H9 (cell line): ENCODE measurements around the gene DSG4. TPM values are rescaled to one million over a fixed set of nuclear protein-coding genes. Genes with fewer than 3 reads are reported as not detected.

Experiments used
- DNase-seq: peaks from one replicate; pipeline ENCODE4 v3.0.0-alpha.2; 2017
- H2AFZ ChIP-seq: one replicate; pipeline ENCODE4 v1.6.1; 2013; ENCODE audit warnings: mild to moderate bottlenecking, low read length, control low read depth, moderate library complexity
- H2AK5ac ChIP-seq: 2 replicates; pipeline ENCODE4 v1.6.1; 2013; ENCODE audit warnings: low read length, control low read depth, mixed read lengths; ENCODE audit not compliant: insufficient read length
- H2BK120ac ChIP-seq: one replicate; pipeline ENCODE4 v1.6.1; 2013; ENCODE audit warnings: low read depth, mild to moderate bottlenecking, low read length, control low read depth, inconsistent platforms; ENCODE audit not compliant: poor library complexity, severe bottlenecking
- H2BK12ac ChIP-seq: 2 replicates; pipeline ENCODE4 v1.6.1; 2013; ENCODE audit warnings: low read length, control low read depth, mixed read lengths, low read depth; ENCODE audit not compliant: insufficient read length
- H2BK15ac ChIP-seq: 2 replicates; pipeline ENCODE4 v1.6.1; 2013; ENCODE audit warnings: low read depth, low read length, control low read depth
- H2BK20ac ChIP-seq: one replicate; pipeline ENCODE4 v1.6.1; 2013; ENCODE audit warnings: low read depth, mild to moderate bottlenecking, low read length, control low read depth, inconsistent platforms; ENCODE audit not compliant: poor library complexity, severe bottlenecking
- H2BK5ac ChIP-seq: 2 replicates; pipeline ENCODE4 v1.6.1; 2013; ENCODE audit warnings: low read length, control low read depth, mixed read lengths; ENCODE audit not compliant: insufficient read length
- H3K14ac ChIP-seq: 2 replicates; pipeline ENCODE4 v1.6.1; 2013; ENCODE audit warnings: low read length, control low read depth; ENCODE audit not compliant: insufficient read depth
- H3K18ac ChIP-seq: 2 replicates; pipeline ENCODE4 v1.6.1; 2013; ENCODE audit warnings: low read depth, mild to moderate bottlenecking, mixed read lengths, low read length, control low read depth; ENCODE audit not compliant: insufficient read length
- H3K23ac ChIP-seq: 2 replicates; pipeline ENCODE4 v1.6.1; 2013; ENCODE audit warnings: low read length, control low read depth, mixed read lengths, low read depth; ENCODE audit not compliant: insufficient read length
- H3K23me2 ChIP-seq: 2 replicates; pipeline ENCODE4 v1.6.1; 2013; ENCODE audit warnings: low read depth, mild to moderate bottlenecking, mixed read lengths, low read length, control low read depth; ENCODE audit not compliant: insufficient read length, poor library complexity, severe bottlenecking
- H3K27ac ChIP-seq: 2 replicates; pipeline ENCODE4 v1.5.1; 2013; ENCODE audit warnings: low read length, control low read depth, mixed read lengths, low read depth; ENCODE audit not compliant: insufficient read length
- H3K27me3 ChIP-seq: 2 replicates; pipeline ENCODE4 v1.6.1; 2013; ENCODE audit warnings: low read length, control low read depth, inconsistent platforms; ENCODE audit not compliant: insufficient read depth
- H3K4ac ChIP-seq: 2 replicates; pipeline ENCODE4 v1.6.1; 2013; ENCODE audit warnings: low read depth, mild to moderate bottlenecking, control low read depth, inconsistent platforms, low read length, moderate library complexity
- H3K4me1 ChIP-seq: 2 replicates; pipeline ENCODE4 v1.6.1; 2013; ENCODE audit warnings: low read length, control low read depth, inconsistent platforms; ENCODE audit not compliant: insufficient read depth
- H3K4me2 ChIP-seq: 2 replicates; pipeline ENCODE4 v1.6.1; 2013; ENCODE audit warnings: low read length, control low read depth, mixed read lengths; ENCODE audit not compliant: insufficient read length, insufficient read depth
- H3K56ac ChIP-seq: 2 replicates; pipeline ENCODE4 v1.6.1; 2013; ENCODE audit warnings: low read depth, mild to moderate bottlenecking, mixed read lengths, low read length, control low read depth; ENCODE audit not compliant: insufficient read length
- H3K79me1 ChIP-seq: 2 replicates; pipeline ENCODE4 v1.6.1; 2013; ENCODE audit warnings: low read depth, mild to moderate bottlenecking, moderate library complexity, low read length, control low read depth, inconsistent platforms; ENCODE audit not compliant: insufficient read depth, poor library complexity, severe bottlenecking
- H3K79me2 ChIP-seq: 2 replicates; pipeline ENCODE4 v1.6.1; 2013; ENCODE audit warnings: low read length, control low read depth, inconsistent platforms; ENCODE audit not compliant: insufficient read depth
- H3K9ac ChIP-seq: 2 replicates; pipeline ENCODE4 v1.6.1; 2013; ENCODE audit warnings: low read length, control low read depth, mixed read lengths; ENCODE audit not compliant: insufficient read length; ENCODE audit errors: extremely low read depth
- H3K9me3 ChIP-seq: one replicate; pipeline ENCODE4 v1.6.1; 2013; ENCODE audit warnings: low read depth, low read length, inconsistent platforms; ENCODE audit not compliant: control insufficient read depth
- H3T11ph ChIP-seq: one replicate; pipeline ENCODE4 v1.6.1; 2013; ENCODE audit warnings: mild to moderate bottlenecking, low read length, control low read depth, inconsistent platforms
- H4K20me1 ChIP-seq: one replicate; pipeline ENCODE4 v1.6.1; 2013; ENCODE audit not compliant: control insufficient read depth, insufficient read length, insufficient read depth
- H4K5ac ChIP-seq: 2 replicates; pipeline ENCODE4 v1.6.1; 2013; ENCODE audit warnings: low read depth, mild to moderate bottlenecking, mixed read lengths, low read length, control low read depth; ENCODE audit not compliant: insufficient read length
- H4K8ac ChIP-seq: replicated peaks from 2 replicates; pipeline ENCODE4 v1.6.1; 2013; ENCODE audit warnings: low read length, control low read depth, mixed read lengths, low read depth; ENCODE audit not compliant: insufficient read length
- H4K91ac ChIP-seq: 2 replicates; pipeline ENCODE4 v1.6.1; 2013; ENCODE audit warnings: low read depth, mild to moderate bottlenecking, moderate library complexity, mixed read lengths, low read length, control low read depth; ENCODE audit not compliant: insufficient read length
- H3K27ac Mint-ChIP-seq, 3 experiments: 2 replicates in 2 of 3; 3 replicates in 1 of 3; pipeline ENCODE4 v1.8.0; 2020 to 2021; ENCODE audit warnings: mixed read lengths in 3 of 3, mild to moderate bottlenecking in 1 of 3, moderate library complexity in 1 of 3
- H3K27me3 Mint-ChIP-seq: 2 replicates; pipeline ENCODE4 v1.8.0; 2021; ENCODE audit warnings: low read depth, mild to moderate bottlenecking, moderate library complexity, mixed read lengths
- H3K36me3 Mint-ChIP-seq, 3 experiments: 2 replicates in 2 of 3; 3 replicates in 1 of 3; pipeline ENCODE4 v1.8.0; 2020 to 2021; ENCODE audit warnings: low read depth in 3 of 3, mixed read lengths in 3 of 3; ENCODE audit not compliant: insufficient read depth in 1 of 3
- H3K4me1 Mint-ChIP-seq, 2 experiments: 2 replicates each; pipeline ENCODE4 v1.8.0; 2020; ENCODE audit warnings: mixed read lengths in 2 of 2
- H3K4me3 Mint-ChIP-seq, 2 experiments: 2 replicates in 1 of 2; 3 replicates in 1 of 2; pipeline ENCODE4 v1.8.0; 2020 to 2021; ENCODE audit warnings: mild to moderate bottlenecking in 2 of 2, mixed read lengths in 2 of 2, moderate library complexity in 1 of 2
- H3K9me3 Mint-ChIP-seq, 2 experiments: 2 replicates in 1 of 2; 3 replicates in 1 of 2; pipeline ENCODE4 v1.8.0; 2020; ENCODE audit warnings: mild to moderate bottlenecking in 2 of 2, mixed read lengths in 2 of 2, moderate library complexity in 1 of 2
- CTCF ChIP-seq: fragments of 200-600 bp; sonication (generic); conservative IDR thresholded peaks from 3 replicates; pipeline ENCODE4 v1.8.0; 2021; ENCODE audit warnings: antibody characterized with exemption, mild to moderate bottlenecking
- WGBS: extraction: QIAGEN DNeasy Blood & Tissue Kit; methylation state at CpG from one replicate; pipeline ENCODE4 v1.1.7; 2013; ENCODE audit warnings: missing lambda C conversion rate, low lambda C conversion rate, mixed read lengths; ENCODE audit not compliant: insufficient read length; ENCODE audit errors: extremely low coverage; 5-methylcytosine and 5-hydroxymethylcytosine counted together
- total RNA-seq: library from RNA; stranded (reverse); gene quantifications from 2 replicates; pipeline ENCODE4 v1.2.1, GENCODE V29; 2021

The DSG4 gene
- total RNA-seq, 1 experiment from 2014 or later = not detected

- Histone ChIP-seq H3K4ac (no peak overlapping the region), H3K9ac (no peak overlapping the region), H2BK5ac (no peak overlapping the region), H3K14ac (no peak overlapping the region), H4K91ac (no peak overlapping the region), H3K27ac (no peak overlapping the region), H2BK12ac (no peak overlapping the region), H2BK20ac (no peak overlapping the region), H2BK120ac (no peak overlapping the region), H3K18ac (no peak overlapping the region), H4K5ac (no peak overlapping the region), H3K79me2 (no peaks in the 10 kb centered on the region), H3T11ph (no peak overlapping the region), H3K23ac (no peak overlapping the region), H2BK15ac (no peak overlapping the region), H2AFZ (no peak overlapping the region), H4K8ac (no peak overlapping the region), H2AK5ac (no peak overlapping the region), H3K9me3 (no peaks in the 10 kb centered on the region), H3K79me1 (no peaks in the 10 kb centered on the region), H4K20me1 (no peaks in the 10 kb centered on the region), H3K56ac (no peak overlapping the region), H3K4me2 (no peak overlapping the region), H3K23me2 (no peaks in the 10 kb centered on the region), H3K4me1 (no peaks in the 10 kb centered on the region), H3K27me3 (no peaks in the 10 kb centered on the region)
- DNase-seq = no peak
- Mint-ChIP-seq H3K27me3 (no peaks in the 10 kb centered on the region), H3K4me1 (no peaks in the 10 kb centered on the region), H3K9me3 (no peaks in the 10 kb centered on the region), H3K4me3 (no peak overlapping the region), H3K27ac (no peak overlapping the region), H3K36me3 (no peaks in the 10 kb centered on the region)
- TF ChIP-seq CTCF = no peak
- no CpG with 5 or more reads among the region's 2 CpGs for WGBS
Observed at GRCh38 chr18:31403409-31403808, 26.8 kb downstream of the DSG4 start.
